GM20000 (cell line): ENCODE results near the gene SEBOX.

Source experiments
- DNase-seq: peaks from one replicate; pipeline ENCODE4 v3.0.0; 2012; ENCODE audit warnings: low spot score
- CTCF ChIP-seq: IDR thresholded peaks from 2 replicates; pipeline ENCODE4 v1.5.1; 2012; ENCODE audit warnings: mild to moderate bottlenecking, control low read depth; ENCODE audit errors: extremely low read depth, missing control alignments

SEBOX gene

DNA sequence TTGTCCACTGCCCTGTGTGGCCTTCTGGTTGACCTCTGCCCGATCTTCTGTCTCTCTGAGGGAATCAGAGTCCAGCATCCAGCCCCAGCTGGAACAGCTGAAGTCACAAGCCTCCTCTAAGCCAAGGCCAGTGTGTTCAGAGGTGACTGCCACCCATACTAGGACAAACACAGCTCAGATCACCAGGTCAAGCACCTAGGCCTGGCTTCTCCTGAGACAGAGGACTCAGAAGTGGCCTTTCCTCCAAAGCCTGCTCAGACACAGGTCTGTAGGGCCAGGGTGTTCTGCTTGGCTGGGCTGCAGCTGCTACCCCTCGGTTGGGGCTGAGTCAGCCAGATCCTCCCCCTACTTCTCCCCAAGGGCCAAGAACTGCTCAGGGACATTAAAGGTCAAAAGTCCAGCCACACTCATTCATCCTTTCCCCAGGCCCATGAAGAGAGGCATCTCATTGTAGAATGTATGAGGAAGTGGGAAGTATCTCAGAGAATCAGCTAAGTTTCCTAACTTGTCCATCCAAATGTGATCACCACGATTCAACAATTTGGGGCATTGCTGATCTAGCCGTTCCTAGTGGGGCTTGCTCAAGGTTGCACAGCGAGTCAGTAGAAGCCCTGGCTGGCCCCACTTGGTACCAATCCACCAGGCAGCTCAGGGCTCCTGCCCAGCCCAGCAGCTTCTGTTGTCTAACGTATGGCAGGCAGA lies 33.4 kb upstream of the SEBOX start:
- DNase-seq, result no peak
- no peak for TF ChIP-seq CTCF

DNA sequence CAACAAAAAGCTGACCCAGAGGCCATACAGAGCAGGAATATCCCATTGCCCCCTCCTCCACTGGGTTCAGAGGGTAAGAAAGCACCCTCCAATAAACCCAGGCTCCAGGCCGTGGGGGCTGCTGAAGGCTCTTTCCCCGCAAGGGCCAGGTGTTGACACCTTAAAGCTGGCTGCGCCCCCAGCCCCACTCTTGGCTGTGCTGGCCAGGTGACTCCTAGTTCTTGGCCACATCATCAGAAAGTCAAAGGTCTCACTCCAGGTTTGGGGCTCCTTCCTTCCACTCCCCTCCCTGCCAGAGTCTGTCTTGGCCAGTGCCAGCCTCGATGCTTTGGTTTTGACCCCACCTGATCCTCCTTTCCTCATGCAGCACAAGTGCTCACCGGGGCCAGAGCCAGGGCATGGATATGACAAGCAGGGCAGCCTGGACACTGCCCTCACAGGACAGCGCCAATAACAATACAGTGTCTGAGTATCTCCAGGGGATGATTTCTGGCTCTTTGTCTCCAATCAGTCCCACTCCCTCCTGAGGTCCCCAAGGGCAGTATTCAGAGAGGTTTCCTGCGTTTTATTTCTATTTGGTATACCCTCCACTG lies 32.8 kb upstream of the SEBOX start:
- DNase-seq, result no peak
- TF ChIP-seq CTCF, result no peak

DNA sequence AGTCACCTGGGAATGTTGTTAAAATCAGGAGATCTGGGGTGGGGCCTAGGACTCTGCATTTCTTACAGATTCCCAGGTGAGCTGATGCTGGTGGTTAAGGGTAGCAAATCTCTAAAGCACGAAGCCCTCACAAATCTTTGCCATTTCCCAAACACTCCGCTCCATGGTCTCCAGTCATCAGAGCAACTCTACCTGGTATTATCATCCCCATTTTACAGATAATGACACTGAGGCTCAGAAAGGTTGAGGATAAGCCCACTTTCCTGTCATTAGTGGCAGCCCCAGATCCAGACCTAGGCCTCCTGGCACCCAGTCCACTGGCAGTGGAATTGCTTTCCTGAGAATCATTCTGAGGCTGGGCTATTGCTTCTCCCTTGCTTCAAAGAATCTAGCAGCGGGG lies 32.3 kb upstream of the SEBOX start:
- TF ChIP-seq CTCF, result no peak
- no peak for DNase-seq

DNA sequence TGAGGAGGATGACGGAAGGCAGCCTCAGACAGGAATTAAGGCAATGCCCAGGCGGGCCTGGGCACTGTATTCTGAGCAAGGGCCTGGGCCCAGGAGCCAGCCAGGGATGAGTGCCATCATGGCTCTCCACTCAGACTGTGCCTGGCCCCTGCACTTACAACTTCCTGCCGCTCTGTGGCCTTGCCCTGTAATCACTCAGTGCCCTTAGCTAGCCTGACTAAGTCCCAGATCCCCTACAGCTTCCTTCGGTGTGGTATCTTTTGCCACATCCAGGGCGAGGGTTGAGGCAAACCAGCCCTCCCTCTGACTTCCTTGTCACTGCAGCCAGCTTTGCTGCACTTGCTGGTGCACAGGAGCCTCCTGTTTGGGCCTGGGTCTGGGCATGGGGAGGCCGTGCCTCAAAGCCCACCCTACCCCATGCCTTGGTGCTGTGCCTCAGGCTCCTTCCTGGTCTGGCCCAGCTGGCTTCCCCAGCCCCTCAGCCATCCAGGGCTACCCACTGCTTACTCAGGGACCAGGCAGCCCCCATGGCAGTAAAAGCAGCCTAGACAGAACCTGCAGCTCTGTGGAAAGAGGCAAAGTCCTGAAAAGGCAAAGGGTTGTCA lies 31.7 kb upstream of the SEBOX start:
- TF ChIP-seq CTCF, result no peak
- DNase-seq, result no peak

- TF ChIP-seq CTCF, result no peak
- no peak for DNase-seq
Observed at GRCh38 chr17:28395968-28396367, 31.0 kb upstream of the SEBOX start.

DNA sequence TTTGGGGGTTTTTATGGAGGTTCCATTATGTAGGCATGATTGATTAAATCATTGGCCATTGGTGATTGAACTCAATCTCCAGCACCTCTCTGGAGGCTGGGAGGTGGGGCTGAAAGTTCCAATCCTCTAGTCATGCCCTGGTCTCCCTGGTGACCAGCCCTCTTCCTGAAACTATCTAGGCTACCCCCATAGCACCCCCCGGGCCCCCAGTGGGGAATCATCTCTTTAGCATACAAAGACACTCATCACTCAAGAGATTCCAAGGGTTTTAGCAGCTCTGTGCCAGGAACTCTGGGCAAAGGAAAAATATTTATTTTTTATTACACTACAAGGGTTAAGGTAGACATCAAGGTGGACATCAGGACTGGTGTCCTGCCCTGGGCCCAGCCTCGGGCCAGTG lies 30.4 kb upstream of the SEBOX start:
- no peak for TF ChIP-seq CTCF
- no peak for DNase-seq

- no peak for DNase-seq
- no peak for TF ChIP-seq CTCF
Observed at GRCh38 chr17:28394337-28395116, 29.5 kb upstream of the SEBOX start.
